Neural progenitor cell (in vitro differentiated cells): Measurements from ENCODE around the gene NDST1.

ENCODE experiments used
- CTCF ChIP-seq: fragments of 200-600 bp; sonication (generic); IDR thresholded peaks from 2 replicates; pipeline ENCODE4 v1.5.1; 2017; ENCODE audit warnings: antibody characterized with exemption, mild to moderate bottlenecking
- EZH2 ChIP-seq: fragments of 200-600 bp; sonication (generic); IDR thresholded peaks from 2 replicates; pipeline ENCODE4 v1.6.1; 2017; ENCODE audit warnings: antibody characterized with exemption, mild to moderate bottlenecking, moderate library complexity

- TF ChIP-seq CTCF: no peak
- TF ChIP-seq EZH2: no peak
These were observed 46.9 kb downstream of the NDST1 start for GRCh38 chr5:150554857-150555256.
